Breast epithelium (tissue), 3 donors: ENCODE results near the gene TLE6.

Experiments used
- CTCF ChIP-seq, 3 donors: fragments of 450-650 bp; IDR thresholded peaks; one replicate each; pipeline ENCODE4 v1.5.1; 2016 to 2017; ENCODE audit warnings: antibody characterized with exemption in 3 of 3, mild to moderate bottlenecking in 3 of 3, moderate library complexity in 3 of 3
- POLR2A ChIP-seq: fragments of 450-650 bp; IDR thresholded peaks from one replicate; pipeline ENCODE4 v1.6.1; 2016; ENCODE audit warnings: antibody characterized with exemption, mild to moderate bottlenecking, moderate library complexity

DNA sequence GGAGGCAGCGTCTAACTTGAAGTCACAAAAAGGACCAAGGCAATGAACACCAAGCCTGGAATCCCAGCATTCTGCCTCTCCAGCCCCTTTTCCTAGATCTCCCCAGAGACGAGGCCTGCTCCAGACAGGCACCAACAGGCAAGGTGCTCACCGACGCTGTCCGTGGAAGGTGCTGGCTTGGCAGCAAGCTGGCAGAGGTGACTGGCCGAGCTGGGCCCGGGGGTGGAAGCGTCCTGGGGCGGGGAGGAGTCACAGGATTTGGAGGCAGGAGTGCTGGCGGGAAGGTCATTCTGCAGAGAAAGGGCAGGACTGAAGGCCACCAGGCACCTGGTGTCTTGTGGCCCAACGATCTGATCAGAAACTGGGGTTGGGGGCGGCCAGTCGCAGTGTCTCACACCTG lies 33.5 kb downstream of the TLE6 start:
- no peak for TF ChIP-seq CTCF (IDR thresholded peaks at IDR 0.05)
- TF ChIP-seq POLR2A: no peak
